ENCODE measurements around the gene REXO5. TPM values are rescaled to one million over a fixed set of nuclear protein-coding genes. Genes with fewer than 3 reads are reported as not detected.

Gene REXO5
- total RNA-seq, 2 experiments from 2014 or later, result 10.6 to 11.2 TPM

GRCh38 chr16:20830372-20830771 lies 24.0 kb downstream of the REXO5 start:
- CTCF ChIA-PET, result no interaction called here
- POLR2A ChIA-PET, result interaction anchor here (0.5 kb wide), 1 partner anchor 456 kb away, joined by 5 read pairs; no protein-coding TSS in a partner anchor
- no peaks in the 10 kb centered on the region for H3K4me1 Mint-ChIP-seq (ENCODE audit: low read depth)
- no peaks in the 10 kb centered on the region for H3K27me3 Mint-ChIP-seq (ENCODE audit: low read depth)
- DNase-seq, result no peak
- no peak overlapping the region for H3K4me3 Mint-ChIP-seq
- peaks cover 48% of the 10 kb centered on the region for H3K36me3 Mint-ChIP-seq (ENCODE audit: low read depth)
- no peaks in the 10 kb centered on the region for H3K9me3 Mint-ChIP-seq (ENCODE audit: insufficient read depth)
- H3K27ac Mint-ChIP-seq, result no peak overlapping the region
- no peak for ATAC-seq

- Mint-ChIP-seq H3K27ac (no peak overlapping the region), H3K9me3 (ENCODE audit: insufficient read depth) (peaks cover 9% of the 10 kb centered on the region), H3K36me3 (ENCODE audit: low read depth) (peaks cover 61% of the 10 kb centered on the region), H3K4me3 (no peak overlapping the region), H3K27me3 (ENCODE audit: low read depth) (no peaks in the 10 kb centered on the region), H3K4me1 (ENCODE audit: low read depth) (no peaks in the 10 kb centered on the region)
- POLR2A ChIA-PET, result no interaction called here
- ATAC-seq (no peak), DNase-seq (no peak)
- CTCF ChIA-PET, result interaction anchor here (1.0 to 1.4 kb wide), 4 partner anchors 11 to 18 kb away, joined by 3 to 5 read pairs (median 4); no protein-coding TSS in a partner anchor
Observed at GRCh38 chr16:20833086-20833485, 26.8 kb downstream of the REXO5 start.

GRCh38 chr16:20838240-20838639 lies 31.9 kb downstream of the REXO5 start:
- Mint-ChIP-seq H3K4me1 (ENCODE audit: low read depth) (peaks cover 7% of the 10 kb centered on the region), H3K36me3 (ENCODE audit: low read depth) (peaks cover 79% of the 10 kb centered on the region)

GRCh38 chr16:20839504-20839903 lies 33.2 kb downstream of the REXO5 start:
- no peak overlapping the region for H3K27ac Mint-ChIP-seq
- CTCF ChIA-PET, result no interaction called here
- no peak overlapping the region for H3K4me3 Mint-ChIP-seq
- ATAC-seq (no peak), DNase-seq (no peak)
- peaks cover 70% of the 10 kb centered on the region for H3K36me3 Mint-ChIP-seq (ENCODE audit: low read depth)
- H3K9me3 Mint-ChIP-seq (ENCODE audit: insufficient read depth), result peaks cover 9% of the 10 kb centered on the region
- POLR2A ChIA-PET, result no interaction called here
- H3K4me1 Mint-ChIP-seq (ENCODE audit: low read depth), result peaks cover 18% of the 10 kb centered on the region
- no peaks in the 10 kb centered on the region for H3K27me3 Mint-ChIP-seq (ENCODE audit: low read depth)

More at GRCh38 chr16:20838240-20838639, 31.9 kb downstream of the REXO5 start:
- peaks cover 9% of the 10 kb centered on the region for H3K9me3 Mint-ChIP-seq (ENCODE audit: insufficient read depth)
- H3K27ac Mint-ChIP-seq, result no peak overlapping the region
- no peak for ATAC-seq
- H3K27me3 Mint-ChIP-seq (ENCODE audit: low read depth), result no peaks in the 10 kb centered on the region
- DNase-seq, result no peak
- no peak overlapping the region for H3K4me3 Mint-ChIP-seq
- POLR2A ChIA-PET, result no interaction called here
- CTCF ChIA-PET, result interaction anchor here (1.0 kb wide), 1 partner anchor 20 kb away, joined by 3 read pairs; no protein-coding TSS in a partner anchor

GRCh38 chr16:20844054-20844453 lies 37.7 kb downstream of the REXO5 start:
- peak overlapping the region; percentile 21 for H3K27ac Mint-ChIP-seq
- H3K9me3 Mint-ChIP-seq (ENCODE audit: insufficient read depth), result no peaks in the 10 kb centered on the region
- ChIA-PET CTCF (interaction anchor here (0.9 to 3.2 kb wide), 4 partner anchors 11 to 240 kb away, joined by 3 to 14 read pairs (median 4); partner anchors contain the start of genes ERI2 and REXO5), POLR2A (interaction anchor here (1.0 kb wide), 1 partner anchor 31 kb away, joined by 3 read pairs; no protein-coding TSS in a partner anchor)
- H3K27me3 Mint-ChIP-seq (ENCODE audit: low read depth), result no peaks in the 10 kb centered on the region
- H3K36me3 Mint-ChIP-seq (ENCODE audit: low read depth), result peaks cover 48% of the 10 kb centered on the region
- peaks cover 48% of the 10 kb centered on the region for H3K4me1 Mint-ChIP-seq (ENCODE audit: low read depth)
- H3K4me3 Mint-ChIP-seq, result peak overlapping the region; percentile 1
- DNase-seq (no peak), ATAC-seq (peak; percentile 52)

- Mint-ChIP-seq H3K36me3 (ENCODE audit: low read depth) (peaks cover 46% of the 10 kb centered on the region), H3K9me3 (ENCODE audit: insufficient read depth) (no peaks in the 10 kb centered on the region), H3K4me1 (ENCODE audit: low read depth) (peaks cover 45% of the 10 kb centered on the region), H3K27ac (peak overlapping the region; percentile 60), H3K4me3 (no peak overlapping the region), H3K27me3 (ENCODE audit: low read depth) (no peaks in the 10 kb centered on the region)
- no peak for DNase-seq
- CTCF ChIA-PET, result interaction anchor here (0.8 to 3.2 kb wide), 4 partner anchors 30 to 239 kb away, joined by 3 to 14 read pairs (median 4); partner anchors contain the start of genes ERI2 and REXO5
- POLR2A ChIA-PET, result interaction anchor here (1.0 to 3.0 kb wide), 2 partner anchors 30 to 56 kb away, joined by 3 to 7 read pairs; partner anchors contain the start of genes DCUN1D3 and LYRM1
- ATAC-seq, result peak; percentile 70
Observed at GRCh38 chr16:20844588-20844987, 38.3 kb downstream of the REXO5 start.

GRCh38 chr16:20846030-20846429 lies 39.7 kb downstream of the REXO5 start:
- no peak overlapping the region for H3K4me3 Mint-ChIP-seq
- peaks cover 56% of the 10 kb centered on the region for H3K4me1 Mint-ChIP-seq (ENCODE audit: low read depth)
- CTCF ChIA-PET, result interaction anchor here (1.3 to 3.2 kb wide), 3 partner anchors 28 to 238 kb away, joined by 3 to 14 read pairs (median 5); partner anchors contain the start of genes ERI2 and REXO5
- H3K27ac Mint-ChIP-seq, result no peak overlapping the region
- ATAC-seq (no peak), DNase-seq (no peak)
- H3K27me3 Mint-ChIP-seq (ENCODE audit: low read depth), result no peaks in the 10 kb centered on the region
- H3K36me3 Mint-ChIP-seq (ENCODE audit: low read depth), result peaks cover 45% of the 10 kb centered on the region
- no peaks in the 10 kb centered on the region for H3K9me3 Mint-ChIP-seq (ENCODE audit: insufficient read depth)
- POLR2A ChIA-PET, result interaction anchor here (3.0 kb wide), 1 partner anchor 54 kb away, joined by 7 read pairs; the partner anchor contains the start of genes DCUN1D3 and LYRM1

GRCh38 chr16:20846551-20846950 lies 40.2 kb downstream of the REXO5 start:
- H3K4me1 Mint-ChIP-seq (ENCODE audit: low read depth), result peaks cover 56% of the 10 kb centered on the region
- no peaks in the 10 kb centered on the region for H3K9me3 Mint-ChIP-seq (ENCODE audit: insufficient read depth)
- H3K4me3 Mint-ChIP-seq, result no peak overlapping the region
- H3K36me3 Mint-ChIP-seq (ENCODE audit: low read depth), result peaks cover 41% of the 10 kb centered on the region
- no peak overlapping the region for H3K27ac Mint-ChIP-seq
- ATAC-seq (no peak), DNase-seq (no peak)
- no peaks in the 10 kb centered on the region for H3K27me3 Mint-ChIP-seq (ENCODE audit: low read depth)
- ChIA-PET POLR2A (interaction anchor here (3.0 kb wide), 1 partner anchor 54 kb away, joined by 7 read pairs; the partner anchor contains the start of genes DCUN1D3 and LYRM1), CTCF (interaction anchor here (1.3 to 3.2 kb wide), 3 partner anchors 28 to 237 kb away, joined by 3 to 14 read pairs (median 5); partner anchors contain the start of genes ERI2 and REXO5)

GRCh38 chr16:20847550-20847949 lies 41.2 kb downstream of the REXO5 start:
- H3K27ac Mint-ChIP-seq, result peak overlapping the region; percentile 36
- no peak overlapping the region for H3K4me3 Mint-ChIP-seq
- peaks cover 34% of the 10 kb centered on the region for H3K36me3 Mint-ChIP-seq (ENCODE audit: low read depth)
- H3K9me3 Mint-ChIP-seq (ENCODE audit: insufficient read depth), result no peaks in the 10 kb centered on the region
- H3K4me1 Mint-ChIP-seq (ENCODE audit: low read depth), result peaks cover 56% of the 10 kb centered on the region
- no peak for ATAC-seq
- ChIA-PET POLR2A (interaction anchor here (3.0 kb wide), 1 partner anchor 53 kb away, joined by 7 read pairs; the partner anchor contains the start of genes DCUN1D3 and LYRM1), CTCF (interaction anchor here (1.3 to 4.0 kb wide), 5 partner anchors 27 to 236 kb away, joined by 3 to 35 read pairs (median 5); partner anchors contain the start of genes ERI2 and REXO5)
- H3K27me3 Mint-ChIP-seq (ENCODE audit: low read depth), result no peaks in the 10 kb centered on the region
- DNase-seq, result no peak

GRCh38 chr16:20849589-20850390 lies 43.5 kb downstream of the REXO5 start:
- peaks cover 41% of the 10 kb centered on the region for H3K4me1 Mint-ChIP-seq (ENCODE audit: low read depth)
- DNase-seq, result peak; percentile 69
- no peaks in the 10 kb centered on the region for H3K9me3 Mint-ChIP-seq (ENCODE audit: insufficient read depth)
- no peak overlapping the region for H3K27ac Mint-ChIP-seq
- H3K27me3 Mint-ChIP-seq (ENCODE audit: low read depth), result no peaks in the 10 kb centered on the region
- CTCF ChIA-PET, result interaction anchor here (0.5 to 4.0 kb wide), 47 partner anchors 9 to 707 kb away, joined by 3 to 42 read pairs (median 4); partner anchors contain the start of genes ERI2, LYRM1 and REXO5
- no peak overlapping the region for H3K4me3 Mint-ChIP-seq
- peak; percentile 70 for ATAC-seq
- POLR2A ChIA-PET, result interaction anchor here (1.0 kb wide), 1 partner anchor 25 kb away, joined by 4 read pairs; no protein-coding TSS in a partner anchor
- peaks cover 27% of the 10 kb centered on the region for H3K36me3 Mint-ChIP-seq (ENCODE audit: low read depth)

GRCh38 chr16:20850981-20851380 lies 44.7 kb downstream of the REXO5 start:
- ChIA-PET POLR2A (interaction anchor here (1.6 kb wide), 1 partner anchor 49 kb away, joined by 4 read pairs; the partner anchor contains the start of gene DCUN1D3), CTCF (interaction anchor here (0.8 to 4.0 kb wide), 30 partner anchors 15 to 308 kb away, joined by 3 to 42 read pairs (median 5); partner anchors contain the start of gene LYRM1)
- Mint-ChIP-seq H3K27ac (no peak overlapping the region), H3K9me3 (ENCODE audit: insufficient read depth) (no peaks in the 10 kb centered on the region), H3K4me1 (ENCODE audit: low read depth) (peaks cover 33% of the 10 kb centered on the region), H3K36me3 (ENCODE audit: low read depth) (peaks cover 26% of the 10 kb centered on the region), H3K4me3 (no peak overlapping the region), H3K27me3 (ENCODE audit: low read depth) (no peaks in the 10 kb centered on the region)
- ATAC-seq (no peak), DNase-seq (no peak)

All from activated CD8-positive, alpha-beta T cell treated with anti-CD3 and anti-CD28 coated beads, Interleukin-2, amount 10 ng/mL, durations not matched to agents 7 days and 5 days (primary cell).